K562 (cell line): ENCODE results near the gene LILRB3. TPM values are rescaled to one million over a fixed set of nuclear protein-coding genes. Genes with fewer than 3 reads are reported as not detected.
A peak's percentile ranks its signal among the peaks of the same experiment; 100 is the strongest.

Experiments used
- ATF7 ChIP-seq: fragments of 450-650 bp; IDR thresholded peaks from 2 replicates; pipeline ENCODE4 v1.7.1; 2014; ENCODE audit warnings: mild to moderate bottlenecking, moderate library complexity
- BRD4 ChIP-seq: fragments of 200-600 bp; sonication (generic); IDR thresholded peaks from 2 replicates; pipeline ENCODE4 v1.6.1; 2017; ENCODE audit warnings: inconsistent platforms
- FUS ChIP-seq: fragments of 200-400 bp; formaldehyde crosslinking; optimal IDR thresholded peaks from 2 replicates; pipeline ENCODE3; 2017; ENCODE audit warnings: low read depth, low read length
- HDAC2 ChIP-seq: fragments of 450-650 bp; IDR thresholded peaks from 2 replicates; pipeline ENCODE4 v1.6.1; 2016; ENCODE audit warnings: mild to moderate bottlenecking
- HMGN3 ChIP-seq: IDR thresholded peaks from 2 replicates; pipeline ENCODE4 v1.6.1; 2011; ENCODE audit warnings: borderline replicate concordance, low read depth, mild to moderate bottlenecking, mixed read lengths, low read length; ENCODE audit not compliant: insufficient read length; ENCODE audit errors: extremely low read depth
- KDM1A ChIP-seq, 2 experiments: fragments of 450-650 bp; IDR thresholded peaks; 2 replicates each; pipeline ENCODE4 v1.6.1; 2016; ENCODE audit warnings: mild to moderate bottlenecking in 2 of 2
- POLR2G ChIP-seq: fragments of 200-400 bp; formaldehyde crosslinking; IDR thresholded peaks from 2 replicates; pipeline ENCODE4 v1.6.1; 2017; ENCODE audit warnings: low read depth, mild to moderate bottlenecking, antibody characterized with exemption, low read length, moderate library complexity
- RB1 ChIP-seq: fragments of 450-650 bp; IDR thresholded peaks from 2 replicates; pipeline ENCODE4 v1.6.1; 2017; ENCODE audit warnings: low read depth, mild to moderate bottlenecking
- RBBP5 ChIP-seq: fragments of 200-600 bp; sonication (generic); IDR thresholded peaks from 2 replicates; pipeline ENCODE4 v1.6.1; 2012; ENCODE audit warnings: borderline replicate concordance, mild to moderate bottlenecking, low read length, control low read depth, inconsistent platforms; ENCODE audit not compliant: insufficient read depth, poor library complexity, severe bottlenecking
- RERE ChIP-seq: sonication (generic); formaldehyde crosslinking; IDR thresholded peaks from 2 replicates; pipeline ENCODE4 v1.8.0; 2023; ENCODE audit warnings: missing genetic modification reagents, mild to moderate bottlenecking, borderline replicate concordance
- SMAD4 ChIP-seq: fragments of 250-450 bp; sonication (Bioruptor Pico); conservative IDR thresholded peaks from 2 replicates; pipeline ENCODE4 v1.8.0; 2021; ENCODE audit warnings: inconsistent platforms, mild to moderate bottlenecking, moderate library complexity
- VEZF1 ChIP-seq: fragments of 200-800 bp; sonication (Bioruptor generic); IDR thresholded peaks from 2 replicates; pipeline ENCODE4 v1.6.1; 2017; ENCODE audit warnings: missing genetic modification characterization, missing compliant biosample characterization
- YY1 ChIP-seq, 3 experiments: IDR thresholded peaks; 2 replicates each; pipeline ENCODE4 v1.6.1; 2011; ENCODE audit warnings: low read length in 2 of 3, mild to moderate bottlenecking in 2 of 3, moderate library complexity in 2 of 3, borderline replicate concordance in 1 of 3, control low read depth in 1 of 3, low read depth in 1 of 3; ENCODE audit not compliant: insufficient read depth in 3 of 3, insufficient replicate concordance in 2 of 3, control insufficient read depth in 1 of 3, insufficient read length in 1 of 3; ENCODE audit errors: extremely low read depth in 1 of 3
- ZNF175 ChIP-seq: fragments of 200-800 bp; sonication (Bioruptor generic); IDR thresholded peaks from 2 replicates; pipeline ENCODE4 v1.6.1; 2016; ENCODE audit warnings: low read depth, mild to moderate bottlenecking, missing genetic modification characterization, missing compliant biosample characterization
- ZNF511 ChIP-seq: sonication (generic); formaldehyde crosslinking; IDR thresholded peaks from 2 replicates; pipeline ENCODE4 v1.8.0; 2022; ENCODE audit warnings: mild to moderate bottlenecking, missing genetic modification reagents
- polyA plus RNA-seq, 8 experiments: library from polyadenylated mRNA; depleted of rRNA in 4 of 8; stranded (reverse) in 5 of 8; unstranded in 3 of 8; fragments of >200 nt; fragmentation: Nextera tagmentation in 2 of 8; fragmentation: Illumina TruSeq in 1 of 8; extraction: Ambion mirVana in 2 of 8; extraction: Trizol in 1 of 8; gene quantifications; 2 replicates each; pipeline versions ENCODE4 v1.2.1 to v1.2.3, GENCODE V29; 2011 to 2014; ENCODE audit warnings: inconsistent platforms in 1 of 8, missing spikeins in 1 of 8
- total RNA-seq, 7 experiments: library from RNA; depleted of rRNA in 6 of 7; stranded (reverse); fragments of >200 nt in 6 of 7; fragmentation: Illumina TruSeq in 2 of 7; extraction: Trizol in 2 of 7; gene quantifications; 2 replicates each; pipeline versions ENCODE4 v1.2.1 to v1.2.3, GENCODE V29; 2011 to 2021; ENCODE audit warnings: low replicate concordance in 1 of 7
- TF ChIP-seq, protein P1 (sequence below): fragments of 250-450 bp; sonication (Bioruptor Pico); IDR thresholded peaks from 2 replicates; pipeline ENCODE4 v1.4.0; 2020

LILRB3 gene
- total and polyA plus RNA-seq, 9 of the 15 experiments (the other 6 are each of a cell fraction or from before 2014, with no cell fraction given): 0.01 to 0.09 TPM; not detected in 7

- TF ChIP-seq, protein P1, sequence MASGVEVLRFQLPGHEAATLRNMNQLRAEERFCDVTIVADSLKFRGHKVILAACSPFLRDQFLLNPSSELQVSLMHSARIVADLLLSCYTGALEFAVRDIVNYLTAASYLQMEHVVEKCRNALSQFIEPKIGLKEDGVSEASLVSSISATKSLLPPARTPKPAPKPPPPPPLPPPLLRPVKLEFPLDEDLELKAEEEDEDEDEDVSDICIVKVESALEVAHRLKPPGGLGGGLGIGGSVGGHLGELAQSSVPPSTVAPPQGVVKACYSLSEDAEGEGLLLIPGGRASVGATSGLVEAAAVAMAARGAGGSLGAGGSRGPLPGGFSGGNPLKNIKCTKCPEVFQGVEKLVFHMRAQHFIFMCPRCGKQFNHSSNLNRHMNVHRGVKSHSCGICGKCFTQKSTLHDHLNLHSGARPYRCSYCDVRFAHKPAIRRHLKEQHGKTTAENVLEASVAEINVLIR (CRISPR knock-in tag): no peak
- peak; percentile 67 for TF ChIP-seq RB1
- peak; percentile 71 for TF ChIP-seq RBBP5
- peak; percentile 25; the same call in 1 of the 2 replicates for TF ChIP-seq ZNF511
- TF ChIP-seq KDM1A (IDR thresholded peaks at IDR 0.05): no peak
- TF ChIP-seq YY1 (IDR thresholded peaks at IDR 0.05; ENCODE audit: borderline replicate concordance in 1 of 3, control insufficient read depth in 1 of 3, extremely low read depth in 1 of 3, insufficient read depth in 3 of 3, insufficient read length in 1 of 3, insufficient replicate concordance in 2 of 3, low read depth in 1 of 3, low read length in 2 of 3): peak in 1 of 3 experiments; percentile 8
- TF ChIP-seq VEZF1 (CRISPR knock-in tag): no peak
- TF ChIP-seq SMAD4: 0 out of 2 replicates have a peak, but pooled peaks have one; percentile 56
- 0 out of 2 replicates have a peak, but pooled peaks have one; percentile 25 for TF ChIP-seq RERE (CRISPR knock-in tag)
- TF ChIP-seq HMGN3: peak; percentile 88
- TF ChIP-seq ZNF175 (CRISPR knock-in tag): 0 out of 2 replicates have a peak, but pooled peaks have one; percentile 41
- 0 out of 2 replicates have a peak, but pooled peaks have one; percentile 18 for TF ChIP-seq HDAC2
- TF ChIP-seq BRD4: no peak
- peak; percentile 76 for TF ChIP-seq FUS
- peak; percentile 73 for TF ChIP-seq POLR2G
- TF ChIP-seq ATF7: peak; percentile 79
Observed at GRCh38 chr19:54191011-54191810, 31.6 kb downstream of the LILRB3 start, which contains the start of gene TSEN34 (continued).
